Osteoblast (primary cell): ENCODE data around the gene PGAM2. TPM values are rescaled to one million over a fixed set of nuclear protein-coding genes. Genes with fewer than 3 reads are reported as not detected.

ENCODE experiments used
- DNase-seq: peaks from one replicate; pipeline ENCODE4 v3.0.0; 2011; ENCODE audit warnings: low spot score, mixed read lengths; ENCODE audit not compliant: insufficient read length; ENCODE audit errors: missing footprints
- H2AFZ ChIP-seq: 2 replicates; pipeline ENCODE4 v1.6.0; 2011; ENCODE audit warnings: mild to moderate bottlenecking, low read length
- H3K27ac ChIP-seq: 2 replicates; pipeline ENCODE4 v1.5.1; 2011; ENCODE audit warnings: mild to moderate bottlenecking, low read depth, low read length, moderate library complexity
- H3K27me3 ChIP-seq: 2 replicates; pipeline ENCODE4 v1.6.0; 2012; ENCODE audit warnings: mild to moderate bottlenecking, control low read depth, inconsistent platforms, low read length, moderate library complexity; ENCODE audit not compliant: insufficient read depth
- H3K36me3 ChIP-seq: 2 replicates; pipeline ENCODE4 v1.5.1; 2011; ENCODE audit warnings: mild to moderate bottlenecking, low read length, control low read depth, moderate library complexity; ENCODE audit not compliant: insufficient read depth
- H3K4me1 ChIP-seq: 2 replicates; pipeline ENCODE4 v1.5.1; 2011; ENCODE audit warnings: mild to moderate bottlenecking, low read length, control low read depth, moderate library complexity; ENCODE audit not compliant: insufficient read depth
- H3K4me2 ChIP-seq: 2 replicates; pipeline ENCODE4 v1.6.0; 2011; ENCODE audit warnings: mild to moderate bottlenecking, low read length; ENCODE audit not compliant: insufficient read depth
- H3K4me3 ChIP-seq: fragments of 200-600 bp; sonication (generic); 3 replicates; pipeline ENCODE4 v1.5.1; 2012; ENCODE audit warnings: mild to moderate bottlenecking, low read length, inconsistent platforms; ENCODE audit not compliant: insufficient read depth
- H3K79me2 ChIP-seq: 2 replicates; pipeline ENCODE4 v1.6.0; 2012; ENCODE audit warnings: mild to moderate bottlenecking, low read length, control low read depth, inconsistent platforms; ENCODE audit not compliant: insufficient read depth
- H3K9me3 ChIP-seq: 2 replicates; pipeline ENCODE4 v1.5.1; 2011; ENCODE audit warnings: low read depth, low read length, control low read depth
- H4K20me1 ChIP-seq: 2 replicates; pipeline ENCODE4 v1.6.0; 2012; ENCODE audit warnings: mild to moderate bottlenecking, low read length, control low read depth; ENCODE audit not compliant: insufficient read depth
- CTCF ChIP-seq: IDR thresholded peaks from 2 replicates; pipeline ENCODE4 v1.5.1; 2011; ENCODE audit warnings: mild to moderate bottlenecking, low read depth, low read length, moderate library complexity; ENCODE audit errors: extremely low read depth
- total RNA-seq: library from RNA; depleted of rRNA; stranded (reverse); fragments of >200 nt; gene quantifications from 2 replicates; pipeline ENCODE4 v1.2.3, GENCODE V29; 2012

The PGAM2 gene
- total RNA-seq, 1 donor, result 0.36 TPM

- TF ChIP-seq CTCF, result no peak
- no peaks in the 10 kb centered on the region for H3K4me1 ChIP-seq
- peaks cover 45% of the 10 kb centered on the region for H4K20me1 ChIP-seq
- no peaks in the 10 kb centered on the region for H3K9me3 ChIP-seq
- H3K4me2 ChIP-seq, result no peak overlapping the region
- H3K79me2 ChIP-seq, result peaks cover 78% of the 10 kb centered on the region
- no peaks in the 10 kb centered on the region for H3K27me3 ChIP-seq
- H3K4me3 ChIP-seq, result no peak overlapping the region
- no peak for DNase-seq
- H2AFZ ChIP-seq, result no peak overlapping the region
- peaks cover 53% of the 10 kb centered on the region for H3K36me3 ChIP-seq
- no peak overlapping the region for H3K27ac ChIP-seq
Measured at GRCh38 chr7:44051611-44052220, 13.7 kb downstream of the PGAM2 start.

GRCh38 chr7:44050915-44051560, 14.3 kb downstream of the PGAM2 start:
- no peak for DNase-seq
- Histone ChIP-seq H3K4me1 (peaks cover 2% of the 10 kb centered on the region), H3K27me3 (no peaks in the 10 kb centered on the region), H3K4me2 (no peak overlapping the region), H3K36me3 (peaks cover 50% of the 10 kb centered on the region), H2AFZ (no peak overlapping the region), H3K79me2 (peaks cover 81% of the 10 kb centered on the region), H3K4me3 (no peak overlapping the region), H4K20me1 (peaks cover 45% of the 10 kb centered on the region), H3K27ac (no peak overlapping the region), H3K9me3 (no peaks in the 10 kb centered on the region)
- no peak for TF ChIP-seq CTCF

- no peak overlapping the region for H3K4me2 ChIP-seq
- no peaks in the 10 kb centered on the region for H3K9me3 ChIP-seq
- H3K4me1 ChIP-seq, result peaks cover 9% of the 10 kb centered on the region
- no peak overlapping the region for H3K27ac ChIP-seq
- DNase-seq, result no peak
- no peak for TF ChIP-seq CTCF
- peaks cover 82% of the 10 kb centered on the region for H3K79me2 ChIP-seq
- H2AFZ ChIP-seq, result no peak overlapping the region
- H3K27me3 ChIP-seq, result no peaks in the 10 kb centered on the region
- no peak overlapping the region for H3K4me3 ChIP-seq
- peaks cover 48% of the 10 kb centered on the region for H3K36me3 ChIP-seq
- peaks cover 46% of the 10 kb centered on the region for H4K20me1 ChIP-seq
Measured at GRCh38 chr7:44050121-44050914, 15.0 kb downstream of the PGAM2 start.
